ENCODE results near the gene CFAP58.
A peak's percentile ranks its signal among the peaks of the same experiment; 100 is the strongest.

CFAP58 gene

DNA sequence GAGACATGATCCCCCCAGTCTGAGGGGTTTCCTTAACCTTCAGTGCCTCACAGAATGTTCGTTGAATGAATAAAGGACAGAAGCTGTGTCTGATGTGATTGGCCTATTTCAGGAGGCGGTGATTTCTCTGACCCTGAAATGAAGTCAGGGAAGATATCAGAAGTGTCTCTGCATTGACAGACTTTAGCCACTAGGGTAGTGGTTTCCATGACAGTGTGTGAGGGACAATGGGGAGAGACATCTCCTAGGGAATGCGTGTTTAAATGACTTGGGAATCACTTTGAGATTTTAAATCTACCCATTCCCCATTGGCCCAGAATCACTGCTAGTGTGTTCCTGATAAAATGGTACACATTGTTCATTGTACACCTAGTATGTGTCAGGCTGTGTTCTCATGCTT is 132.0 kb downstream of the CFAP58 start:
- H3K27me3 ChIP-seq (ENCODE audit: insufficient read depth, low read depth, severe bottlenecking): no peaks in the 10 kb centered on the region
- peak; percentile 40; the same call in 1 of the 2 replicates for TF ChIP-seq CTCF (IDR thresholded peaks at IDR 0.05; ENCODE audit: low read depth, low read length)
- no peak for DNase-seq
- no peaks in the 10 kb centered on the region for H3K9me3 ChIP-seq (ENCODE audit: severe bottlenecking)
- no peak overlapping the region for H3K4me3 ChIP-seq (ENCODE audit: low read depth, low read length)
- no peaks in the 10 kb centered on the region for H3K36me3 ChIP-seq
- H3K27ac ChIP-seq: no peak overlapping the region

- Histone ChIP-seq H3K9me3 (ENCODE audit: severe bottlenecking) (no peaks in the 10 kb centered on the region), H3K36me3 (no peaks in the 10 kb centered on the region), H3K4me3 (ENCODE audit: low read depth, low read length) (no peak overlapping the region), H3K27me3 (ENCODE audit: insufficient read depth, low read depth, severe bottlenecking) (no peaks in the 10 kb centered on the region), H3K27ac (no peak overlapping the region)
- no peak for TF ChIP-seq CTCF (IDR thresholded peaks at IDR 0.05; ENCODE audit: low read depth, low read length)
- DNase-seq: no peak
Observed at GRCh38 chr10:104486803-104487202, 133.2 kb downstream of the CFAP58 start.

DNA sequence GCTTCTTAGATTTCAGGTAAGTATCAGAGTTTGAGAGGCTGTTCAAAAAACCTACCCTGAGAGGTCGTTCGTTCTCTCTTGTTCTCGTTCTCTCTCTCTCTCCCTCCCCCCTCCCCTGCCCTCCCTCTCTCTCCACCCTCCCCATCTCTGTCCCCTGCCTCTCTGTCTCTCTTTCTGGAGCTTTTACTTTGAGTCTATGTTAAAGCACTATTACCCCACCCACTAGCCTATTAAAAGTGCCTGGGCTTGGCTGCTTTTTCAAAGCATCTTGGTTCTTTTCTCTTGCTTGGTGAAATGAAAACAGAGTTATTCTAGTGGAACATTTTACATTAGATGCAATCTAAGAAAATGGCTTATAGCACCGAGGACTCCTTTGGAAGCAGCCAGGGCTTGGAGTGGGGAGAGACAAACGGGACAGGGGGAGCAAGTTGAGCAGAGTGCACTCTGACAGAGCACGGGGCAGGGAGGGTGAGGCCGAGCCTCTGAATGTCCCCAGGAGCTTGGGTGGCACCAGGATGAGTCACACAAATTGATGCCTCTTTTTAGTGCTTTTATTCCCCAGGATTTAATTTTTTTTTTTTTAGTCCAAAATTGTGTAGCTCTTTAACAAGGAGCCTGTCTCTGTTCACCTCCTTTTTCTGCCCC is 134.3 kb downstream of the CFAP58 start:
- no peaks in the 10 kb centered on the region for H3K36me3 ChIP-seq
- H3K9me3 ChIP-seq (ENCODE audit: severe bottlenecking): no peaks in the 10 kb centered on the region
- no peak overlapping the region for H3K4me3 ChIP-seq (ENCODE audit: low read depth, low read length)
- no peak for TF ChIP-seq CTCF (IDR thresholded peaks at IDR 0.05; ENCODE audit: low read depth, low read length)
- H3K27me3 ChIP-seq (ENCODE audit: insufficient read depth, low read depth, severe bottlenecking): no peaks in the 10 kb centered on the region
- DNase-seq: no peak
- no peak overlapping the region for H3K27ac ChIP-seq

DNA sequence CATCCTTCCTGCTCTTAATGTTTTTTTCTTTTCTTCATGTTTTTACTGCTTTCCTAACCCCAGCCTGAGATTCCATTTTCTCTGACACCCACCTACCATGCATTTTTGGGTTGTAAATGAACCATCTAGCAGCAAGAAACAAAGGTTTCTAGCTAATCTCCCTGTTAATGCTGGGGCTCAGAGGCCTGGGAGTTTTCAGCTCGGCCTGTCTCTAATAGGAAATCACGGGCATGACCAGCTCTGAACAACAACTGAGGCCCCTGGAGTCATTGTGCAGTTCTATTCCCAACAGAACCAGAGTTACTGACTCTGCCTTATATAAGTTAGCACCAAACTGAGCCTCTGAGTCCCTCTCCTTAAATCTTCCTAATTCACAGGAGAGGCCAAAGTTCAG is 134.8 kb downstream of the CFAP58 start:
- H3K27me3 ChIP-seq (ENCODE audit: insufficient read depth, low read depth, severe bottlenecking): no peaks in the 10 kb centered on the region
- DNase-seq: no peak
- TF ChIP-seq CTCF (IDR thresholded peaks at IDR 0.05; ENCODE audit: low read depth, low read length): no peak
- H3K9me3 ChIP-seq (ENCODE audit: severe bottlenecking): no peaks in the 10 kb centered on the region
- no peak overlapping the region for H3K27ac ChIP-seq
- H3K36me3 ChIP-seq: no peaks in the 10 kb centered on the region
- no peak overlapping the region for H3K4me3 ChIP-seq (ENCODE audit: low read depth, low read length)

DNA sequence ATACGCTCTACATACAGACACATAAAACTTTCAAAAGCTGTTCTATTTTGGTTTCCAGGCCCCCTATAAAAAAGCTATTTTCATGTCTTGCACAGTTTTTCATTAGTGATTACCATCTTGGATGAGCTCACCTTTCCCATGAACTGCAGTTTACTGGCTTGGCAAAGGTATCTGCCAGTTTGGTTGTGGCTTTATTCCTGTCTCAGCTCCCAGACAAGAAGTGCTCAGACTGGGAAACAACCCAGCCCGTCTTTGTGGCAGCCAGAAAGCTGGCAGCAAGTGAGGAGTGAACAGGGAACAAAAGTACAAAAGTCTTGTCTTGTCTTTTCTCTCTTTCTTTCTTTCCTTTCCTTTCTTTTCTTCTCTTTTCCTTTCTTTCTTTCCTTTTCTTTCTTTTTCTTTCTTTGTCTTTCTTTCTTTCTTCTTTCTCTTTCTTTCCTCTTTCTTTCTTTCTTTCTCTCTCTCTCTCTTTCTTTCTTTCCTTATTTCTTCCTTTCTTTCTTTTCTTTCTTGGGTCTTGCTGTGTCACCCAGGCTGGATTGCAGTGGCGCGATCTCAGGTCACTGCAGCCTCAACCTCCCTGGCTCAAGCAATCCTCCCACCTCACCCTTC is 138.8 kb downstream of the CFAP58 start:
- TF ChIP-seq CTCF (IDR thresholded peaks at IDR 0.05; ENCODE audit: low read depth, low read length): no peak
- Histone ChIP-seq H3K27me3 (ENCODE audit: insufficient read depth, low read depth, severe bottlenecking) (no peaks in the 10 kb centered on the region), H3K4me3 (ENCODE audit: low read depth, low read length) (no peak overlapping the region), H3K27ac (no peak overlapping the region), H3K9me3 (ENCODE audit: severe bottlenecking) (no peaks in the 10 kb centered on the region), H3K36me3 (no peaks in the 10 kb centered on the region)
- DNase-seq: no peak
